BE2C (cell line): ENCODE data around the gene CUTA.

Experiments used
- DNase-seq: peaks from one replicate; pipeline ENCODE4 v3.0.0-alpha.2; 2020
- H3K27me3 ChIP-seq: fragments of 250-450 bp; sonication (Bioruptor Pico); 2 replicates; pipeline ENCODE4 v1.5.1; 2020; ENCODE audit warnings: mild to moderate bottlenecking
- H3K36me3 ChIP-seq: fragments of 250-450 bp; sonication (Bioruptor Pico); 2 replicates; pipeline ENCODE4 v1.5.1; 2020; ENCODE audit warnings: mild to moderate bottlenecking
- H3K4me1 ChIP-seq: fragments of 250-450 bp; sonication (Bioruptor Pico); 2 replicates; pipeline ENCODE4 v1.5.1; 2020
- H3K4me3 ChIP-seq: 2 replicates; pipeline ENCODE4 v1.5.1; 2011; ENCODE audit warnings: low read depth, low read length
- H3K9me3 ChIP-seq: fragments of 250-450 bp; sonication (Bioruptor Pico); 2 replicates; pipeline ENCODE4 v1.5.1; 2020
- TF ChIP-seq, protein P1 (sequence below): IDR thresholded peaks from 2 replicates; pipeline ENCODE4 v1.5.1; 2012; ENCODE audit warnings: mild to moderate bottlenecking, low read depth, low read length

Gene CUTA

GRCh38 chr6:33427585-33428223 lies 9.8 kb upstream of the CUTA start:
- TF ChIP-seq, protein P1, sequence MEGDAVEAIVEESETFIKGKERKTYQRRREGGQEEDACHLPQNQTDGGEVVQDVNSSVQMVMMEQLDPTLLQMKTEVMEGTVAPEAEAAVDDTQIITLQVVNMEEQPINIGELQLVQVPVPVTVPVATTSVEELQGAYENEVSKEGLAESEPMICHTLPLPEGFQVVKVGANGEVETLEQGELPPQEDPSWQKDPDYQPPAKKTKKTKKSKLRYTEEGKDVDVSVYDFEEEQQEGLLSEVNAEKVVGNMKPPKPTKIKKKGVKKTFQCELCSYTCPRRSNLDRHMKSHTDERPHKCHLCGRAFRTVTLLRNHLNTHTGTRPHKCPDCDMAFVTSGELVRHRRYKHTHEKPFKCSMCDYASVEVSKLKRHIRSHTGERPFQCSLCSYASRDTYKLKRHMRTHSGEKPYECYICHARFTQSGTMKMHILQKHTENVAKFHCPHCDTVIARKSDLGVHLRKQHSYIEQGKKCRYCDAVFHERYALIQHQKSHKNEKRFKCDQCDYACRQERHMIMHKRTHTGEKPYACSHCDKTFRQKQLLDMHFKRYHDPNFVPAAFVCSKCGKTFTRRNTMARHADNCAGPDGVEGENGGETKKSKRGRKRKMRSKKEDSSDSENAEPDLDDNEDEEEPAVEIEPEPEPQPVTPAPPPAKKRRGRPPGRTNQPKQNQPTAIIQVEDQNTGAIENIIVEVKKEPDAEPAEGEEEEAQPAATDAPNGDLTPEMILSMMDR = no peak
- DNase-seq = peak; percentile 66
- H3K4me3 ChIP-seq = peak overlapping the region; percentile 61
- H3K9me3 ChIP-seq = no peaks in the 10 kb centered on the region
- no peaks in the 10 kb centered on the region for H3K36me3 ChIP-seq
- no peaks in the 10 kb centered on the region for H3K27me3 ChIP-seq
- peaks cover 6% of the 10 kb centered on the region; the same call in 1 of the 2 replicates for H3K4me1 ChIP-seq

GRCh38 chr6:33426590-33427511 lies 8.9 kb upstream of the CUTA start:
- Histone ChIP-seq H3K36me3 (no peaks in the 10 kb centered on the region), H3K4me1 (peaks cover 6% of the 10 kb centered on the region; the same call in 1 of the 2 replicates), H3K27me3 (no peaks in the 10 kb centered on the region), H3K9me3 (no peaks in the 10 kb centered on the region), H3K4me3 (peak overlapping the region; percentile 61)
- no peak for DNase-seq
- TF ChIP-seq, protein P1 = no peak

GRCh38 chr6:33425668-33426577 lies 8.0 kb upstream of the CUTA start:
- H3K36me3 ChIP-seq = no peaks in the 10 kb centered on the region
- no peaks in the 10 kb centered on the region for H3K27me3 ChIP-seq
- H3K4me1 ChIP-seq = peaks cover 4% of the 10 kb centered on the region; the same call in 1 of the 2 replicates
- TF ChIP-seq, protein P1 = peak; percentile 69
- no peaks in the 10 kb centered on the region for H3K9me3 ChIP-seq
- peak overlapping the region; percentile 60 for H3K4me3 ChIP-seq
- peak; percentile 95 for DNase-seq

DNA sequence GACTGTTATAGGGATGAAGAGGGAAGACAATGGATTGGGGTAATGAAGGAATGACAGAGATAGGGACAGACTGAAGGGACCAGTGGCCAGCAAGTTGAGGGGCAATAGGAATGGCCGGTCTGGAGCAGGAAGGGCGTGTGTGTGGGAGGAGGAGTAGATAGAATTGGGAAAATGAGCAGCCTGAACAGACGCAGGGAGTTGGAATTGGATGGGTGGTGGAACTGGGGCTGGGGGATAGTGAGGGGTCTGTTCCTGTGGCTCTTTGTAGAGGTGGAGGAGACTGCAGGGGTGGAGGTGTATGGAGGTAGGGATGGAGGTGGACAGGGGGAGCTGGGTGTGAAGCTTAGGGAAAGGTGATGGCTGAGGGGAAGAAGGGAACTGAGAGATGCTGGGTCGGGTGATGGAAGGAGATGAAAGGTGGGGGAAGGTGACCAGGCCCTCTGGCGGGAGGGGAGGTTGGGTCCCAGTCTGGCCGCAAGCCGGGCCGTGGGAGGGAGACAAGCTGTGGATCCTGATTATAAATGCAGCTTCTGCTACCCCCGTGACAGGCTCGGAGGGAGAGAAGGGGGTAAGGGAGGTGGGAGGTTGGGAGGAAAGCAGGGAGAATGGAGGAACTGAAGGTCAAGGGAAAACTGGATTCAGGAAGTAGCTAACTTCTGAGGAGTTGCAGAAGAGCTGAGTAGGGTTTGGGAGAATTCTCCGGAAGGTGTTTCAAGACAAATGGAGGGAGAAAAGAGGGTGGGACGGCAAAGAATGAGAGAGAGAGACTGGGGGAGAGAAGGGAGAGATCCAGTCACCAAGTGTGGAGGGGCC lies 7.2 kb upstream of the CUTA start:
- Histone ChIP-seq H3K9me3 (no peaks in the 10 kb centered on the region), H3K4me3 (peak overlapping the region; percentile 60), H3K27me3 (no peaks in the 10 kb centered on the region), H3K4me1 (no peaks in the 10 kb centered on the region), H3K36me3 (no peaks in the 10 kb centered on the region)
- TF ChIP-seq, protein P1 = no peak
- DNase-seq = no peak

GRCh38 chr6:33423777-33424176 lies 5.9 kb upstream of the CUTA start:
- no peaks in the 10 kb centered on the region for H3K27me3 ChIP-seq
- H3K4me3 ChIP-seq = no peak overlapping the region
- H3K4me1 ChIP-seq = peaks cover 4% of the 10 kb centered on the region
- TF ChIP-seq, protein P1 = no peak
- H3K36me3 ChIP-seq = no peaks in the 10 kb centered on the region
- no peak for DNase-seq
- H3K9me3 ChIP-seq = no peaks in the 10 kb centered on the region
